ENCODE measurements around the gene ING5.
"Not testable (repeated sequence)": the region's sequence is repeated elsewhere in the genome, so short reads cannot be mapped to it uniquely, and the experiment has no call there.

ING5 gene

DNA sequence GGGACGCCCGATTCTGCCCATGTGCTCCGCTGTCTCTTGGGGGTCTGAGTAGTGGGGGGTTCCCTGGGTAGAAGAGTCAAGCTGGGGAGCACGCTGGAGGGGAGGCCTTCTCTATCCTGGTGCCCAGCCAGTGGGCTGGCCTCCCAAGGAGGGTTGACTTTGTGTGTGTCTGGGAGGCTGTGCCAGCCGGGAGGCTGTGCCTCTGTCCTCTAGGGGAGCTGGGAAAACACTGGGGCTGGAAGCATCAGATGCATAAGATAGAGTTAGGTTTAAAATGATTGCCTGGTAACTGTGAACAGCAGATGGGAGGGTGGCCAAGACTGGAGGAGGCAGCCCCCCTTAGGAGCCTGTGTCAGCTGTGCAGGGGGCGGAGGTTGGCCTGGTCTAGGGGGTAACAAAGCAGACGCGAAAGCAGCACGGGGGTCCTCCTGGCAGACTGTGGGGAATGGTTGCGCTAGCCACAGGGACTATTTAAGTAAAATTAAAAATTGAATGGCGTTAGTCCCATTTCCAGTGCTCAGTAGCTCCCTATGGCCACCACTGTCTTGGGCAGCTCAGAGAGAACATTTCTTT lies 1.3 kb downstream of the ING5 start:
- in situ Hi-C loops (cut with HindIII; ENCODE audit: low sequenced_read_pairs): no loop called here

DNA sequence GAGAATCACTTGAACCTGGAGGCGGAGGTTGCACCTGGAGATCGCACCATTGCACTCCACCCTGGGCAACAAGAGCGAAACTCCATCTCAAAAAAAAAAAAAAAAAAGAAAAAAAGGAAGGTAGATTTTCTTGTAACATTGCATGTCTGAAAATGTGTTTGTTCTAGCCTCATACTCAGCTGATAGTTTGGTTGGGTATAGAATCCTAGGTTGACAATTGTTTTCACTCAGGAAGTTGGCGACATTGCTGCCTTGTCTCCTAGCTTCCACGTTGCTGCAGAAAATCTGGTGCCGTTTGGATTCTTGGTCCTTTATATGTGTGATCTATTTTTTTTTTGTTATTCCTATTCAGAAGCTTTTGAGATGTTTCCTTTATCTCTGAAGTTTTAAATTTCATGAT lies 4.7 kb downstream of the ING5 start:
- in situ Hi-C loops (cut with HindIII; ENCODE audit: low sequenced_read_pairs): no loop called here

DNA sequence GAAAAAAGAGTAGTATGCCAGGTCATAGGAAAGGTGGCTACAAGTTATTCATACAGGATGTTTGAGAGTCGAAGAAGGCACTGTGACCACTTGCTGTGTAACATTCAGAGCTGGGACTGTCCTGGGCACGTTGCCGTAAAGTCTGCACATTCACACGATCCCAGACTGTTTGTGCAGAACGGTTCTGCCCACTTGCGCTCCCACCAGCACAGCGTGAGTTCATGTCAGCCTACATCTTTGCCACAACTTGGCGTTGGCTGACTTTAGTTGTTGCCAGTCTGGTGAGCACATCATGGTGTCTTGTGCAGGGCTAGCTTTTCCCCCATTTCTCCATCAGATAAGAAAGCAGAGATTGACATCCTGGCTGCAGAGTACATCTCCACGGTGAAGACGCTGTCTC lies 7.0 kb downstream of the ING5 start:
- in situ Hi-C loops (cut with HindIII; ENCODE audit: low sequenced_read_pairs): no loop called here

DNA sequence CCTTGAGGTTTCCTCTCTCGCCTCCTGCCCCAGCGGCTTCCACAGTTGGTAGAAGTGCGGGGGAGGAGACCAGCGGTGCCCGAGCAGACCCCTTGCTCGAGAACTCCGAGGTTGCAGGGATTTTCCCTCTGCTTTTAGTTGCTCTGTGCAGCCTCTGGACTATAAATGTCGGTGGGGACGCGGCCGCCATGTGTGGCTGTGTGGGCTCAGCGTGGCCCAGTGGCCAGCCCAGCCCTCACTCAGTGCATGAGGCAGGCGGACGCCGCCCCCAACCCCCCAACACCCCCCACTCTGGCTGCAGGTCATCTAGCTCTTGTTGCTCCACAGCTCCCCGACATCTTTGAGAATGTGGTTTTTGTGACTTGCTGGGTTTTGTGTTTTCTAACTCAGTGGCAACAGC lies 17.3 kb downstream of the ING5 start:
- in situ Hi-C loops (cut with HindIII; ENCODE audit: low sequenced_read_pairs): no loop called here

DNA sequence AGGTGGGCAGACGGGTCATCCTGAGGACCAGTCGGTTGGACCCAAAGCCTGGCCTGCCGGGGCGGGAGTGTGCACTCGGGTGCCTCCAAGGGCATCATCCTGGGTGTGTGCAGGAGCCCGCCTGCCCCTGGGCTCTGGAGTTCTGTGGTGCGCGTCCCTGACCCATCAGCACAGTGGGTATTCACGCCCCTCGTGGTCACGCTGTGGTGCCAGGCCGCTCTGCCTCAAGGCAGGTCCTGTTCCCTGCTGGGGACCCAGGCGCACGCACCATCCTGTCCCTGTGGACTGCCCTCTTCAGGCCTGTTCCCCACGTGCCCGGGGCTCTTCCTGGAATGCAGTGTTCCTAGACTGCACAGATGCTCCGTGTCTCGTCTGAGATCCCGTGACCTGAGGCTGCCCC lies 18.3 kb downstream of the ING5 start:
- in situ Hi-C loops (cut with HindIII; ENCODE audit: low sequenced_read_pairs): no loop called here

DNA sequence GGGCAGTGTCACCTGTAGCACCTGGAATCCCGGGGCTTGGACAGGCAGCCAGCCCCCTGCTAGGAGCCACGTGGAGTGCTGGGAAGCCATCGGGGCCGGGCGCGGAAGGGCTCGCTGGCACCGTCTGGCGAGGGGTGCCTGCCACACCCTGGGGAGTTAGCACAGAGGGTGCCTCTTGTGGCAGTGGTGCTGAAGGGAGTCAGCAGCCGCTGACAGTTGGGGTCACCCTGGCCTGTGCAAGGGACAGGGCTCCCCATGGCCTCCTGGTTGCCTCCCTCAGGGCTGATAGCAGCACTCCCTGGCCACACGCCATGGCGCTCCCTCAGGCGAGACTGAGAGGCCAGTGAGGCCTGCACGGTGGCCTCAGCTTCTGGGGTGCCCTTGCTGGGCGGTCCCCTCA lies 18.7 kb downstream of the ING5 start:
- in situ Hi-C loops (cut with HindIII; ENCODE audit: low sequenced_read_pairs): no loop called here

DNA sequence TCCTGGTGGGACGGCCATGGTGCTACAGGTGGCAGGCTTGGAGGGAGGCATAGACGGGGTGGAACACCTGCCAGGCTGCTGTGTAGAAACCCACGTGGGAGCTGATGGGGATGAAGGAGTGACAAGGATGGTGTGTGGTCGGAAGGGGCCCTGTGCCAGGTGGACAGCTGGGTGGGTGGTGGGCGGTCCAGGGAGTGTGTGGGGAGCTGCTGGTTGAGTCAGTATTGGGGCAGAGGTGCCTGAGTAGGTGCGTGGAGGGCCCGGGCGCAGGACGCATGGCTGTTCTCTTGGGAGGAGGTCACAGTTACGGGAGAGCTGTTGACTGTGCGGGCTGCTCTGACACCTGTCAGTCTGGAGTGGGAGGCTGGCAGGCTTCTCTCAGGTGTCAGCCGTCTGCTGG lies 20.0 kb downstream of the ING5 start:
- in situ Hi-C loops (cut with HindIII; ENCODE audit: low sequenced_read_pairs): no loop called here

DNA sequence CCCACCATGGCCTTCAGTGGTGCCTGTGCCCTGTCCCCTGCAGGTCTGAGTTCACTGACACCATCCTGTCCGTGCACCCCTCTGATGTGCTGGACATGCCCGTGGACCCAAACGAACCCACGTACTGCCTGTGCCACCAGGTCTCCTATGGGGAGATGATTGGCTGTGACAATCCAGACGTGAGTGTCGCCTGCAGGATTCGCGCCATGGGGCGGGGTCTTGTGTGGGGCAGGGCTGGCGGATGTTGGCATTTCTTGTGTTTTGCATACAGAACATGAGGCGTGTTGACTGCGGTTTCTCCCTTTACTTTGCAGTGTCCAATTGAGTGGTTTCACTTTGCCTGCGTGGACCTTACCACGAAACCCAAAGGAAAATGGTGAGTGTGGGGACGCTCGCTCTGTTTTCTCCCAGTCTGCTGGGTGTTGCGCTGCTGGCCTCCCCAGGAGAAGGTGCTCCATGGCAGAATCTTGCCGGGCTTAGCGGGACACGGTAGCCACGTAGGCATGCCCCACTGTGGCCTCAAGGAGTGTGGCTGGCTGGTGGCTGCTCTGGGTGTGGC lies 21.1 kb downstream of the ING5 start:
- in situ Hi-C loops (cut with HindIII; ENCODE audit: low sequenced_read_pairs): no loop called here

DNA sequence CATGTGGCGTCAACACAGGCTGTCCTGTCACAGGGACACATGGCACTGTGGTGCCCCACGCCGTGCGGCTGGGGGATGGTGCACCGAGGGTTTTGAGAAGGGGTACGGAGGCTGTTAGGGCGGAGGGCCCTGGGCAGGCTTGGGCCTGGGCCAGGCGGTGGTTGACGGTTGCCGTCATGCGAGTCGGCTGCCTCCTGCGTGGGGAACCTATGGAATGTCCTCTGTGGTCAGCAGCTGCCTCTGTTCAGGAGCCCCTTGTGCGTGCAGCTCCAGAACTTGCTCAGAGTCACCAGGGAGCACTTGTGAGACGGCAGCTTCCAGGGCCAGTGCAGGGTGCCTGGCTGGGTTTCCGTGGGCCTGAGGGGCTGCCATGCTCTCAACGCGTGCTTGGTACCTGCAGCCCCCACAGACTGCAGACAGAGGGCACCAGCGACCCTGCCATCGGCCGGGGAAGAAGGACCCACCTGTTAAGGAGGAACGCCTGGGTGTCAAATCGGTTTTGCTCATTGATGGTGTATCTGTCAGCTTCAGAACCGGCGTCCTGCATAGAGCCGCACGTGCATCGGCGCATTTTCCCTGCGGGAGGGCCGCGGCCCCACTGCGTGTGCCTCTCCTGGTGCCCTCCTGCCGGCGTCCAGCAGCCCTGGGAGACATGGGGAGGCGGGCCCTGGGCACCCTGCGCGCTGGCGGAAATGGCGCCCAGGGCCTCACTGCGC lies 22.6 kb downstream of the ING5 start:
- in situ Hi-C loops (cut with HindIII; ENCODE audit: low sequenced_read_pairs): no loop called here

DNA sequence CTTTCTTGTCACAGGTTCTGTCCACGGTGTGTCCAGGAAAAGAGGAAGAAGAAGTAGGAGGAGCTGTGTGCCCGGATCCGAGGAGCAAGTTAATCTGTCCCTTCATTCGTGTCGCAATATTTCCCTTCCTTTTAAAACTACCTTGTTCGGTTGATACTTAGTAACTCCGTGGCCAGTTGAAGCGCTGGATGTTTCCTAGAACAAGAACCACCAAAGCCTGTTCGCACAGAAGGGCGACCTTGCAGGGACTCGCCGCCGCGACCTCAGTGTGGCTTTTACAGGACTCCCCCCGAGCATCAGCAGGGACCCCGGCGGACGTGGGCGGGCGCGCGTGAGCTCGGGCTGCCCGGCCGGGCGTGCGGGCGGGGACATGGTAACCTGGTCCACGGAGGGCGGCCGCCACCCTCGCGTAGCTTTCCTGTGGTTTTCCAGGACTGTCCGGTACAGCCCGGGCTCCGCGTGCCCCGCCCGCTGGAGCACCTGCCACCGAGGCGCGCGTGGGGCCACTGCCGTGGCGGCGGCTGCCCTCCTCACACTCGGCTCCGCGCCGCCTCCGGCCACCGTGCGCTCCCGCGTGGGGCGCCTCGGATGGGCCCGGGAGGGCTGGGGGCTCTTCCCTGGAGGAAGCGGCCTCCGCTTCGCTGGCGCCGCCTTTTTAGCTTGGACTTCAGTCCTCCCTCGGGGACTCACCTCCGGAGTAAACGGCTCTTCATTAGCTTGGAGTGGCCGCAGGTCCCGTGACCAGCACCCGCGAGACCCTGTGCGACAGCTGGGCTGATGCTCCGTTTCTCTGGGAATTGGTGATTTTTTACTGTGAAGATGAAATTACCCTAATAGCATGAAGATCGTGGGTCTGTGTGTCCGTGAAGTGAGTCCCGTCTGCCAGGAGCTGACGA lies 23.4 kb downstream of the ING5 start:
- in situ Hi-C loops (cut with HindIII; ENCODE audit: low sequenced_read_pairs): no loop called here

DNA sequence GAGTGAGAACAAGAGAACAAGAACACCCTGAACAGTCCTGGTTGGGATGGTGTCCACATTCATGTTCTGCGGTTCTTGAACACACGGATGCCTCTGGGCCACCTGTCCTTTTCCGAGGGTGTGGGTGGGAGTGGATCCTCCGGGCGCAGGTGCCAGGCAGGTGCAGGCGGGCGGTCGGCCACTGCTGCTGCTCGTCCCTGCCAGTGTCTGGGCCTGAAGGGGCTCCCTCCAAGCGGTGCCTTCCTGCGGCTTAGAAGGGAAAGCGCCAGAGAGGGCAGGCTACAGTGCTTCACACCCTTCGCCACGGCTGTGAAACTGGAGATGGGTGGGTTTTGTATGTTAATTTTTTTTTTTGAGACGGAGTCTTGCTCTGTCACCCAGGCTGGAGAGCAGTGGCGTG lies 24.6 kb downstream of the ING5 start:
- in situ Hi-C loops (cut with HindIII; ENCODE audit: low sequenced_read_pairs): no loop called here

DNA sequence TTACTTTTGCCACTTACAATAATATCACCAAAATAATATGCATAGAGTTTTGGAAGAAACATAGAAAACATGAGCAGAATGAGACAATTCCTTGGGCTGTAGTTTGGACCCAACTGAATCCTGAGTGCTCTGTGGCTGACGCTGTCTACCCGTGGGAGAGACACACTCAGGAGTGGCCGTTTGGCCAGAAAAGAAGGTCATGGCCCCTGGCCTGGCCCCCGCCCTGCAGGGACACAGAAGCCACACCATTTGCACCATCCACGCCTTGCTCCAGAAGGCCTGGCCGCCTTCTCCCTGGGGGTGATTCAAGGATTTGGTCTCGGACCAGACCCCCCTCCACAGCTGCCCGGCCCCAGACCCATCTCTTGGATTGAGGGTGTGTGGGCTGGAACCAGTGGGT lies 26.2 kb downstream of the ING5 start:
- in situ Hi-C loops (cut with HindIII; ENCODE audit: low sequenced_read_pairs): no loop called here

DNA sequence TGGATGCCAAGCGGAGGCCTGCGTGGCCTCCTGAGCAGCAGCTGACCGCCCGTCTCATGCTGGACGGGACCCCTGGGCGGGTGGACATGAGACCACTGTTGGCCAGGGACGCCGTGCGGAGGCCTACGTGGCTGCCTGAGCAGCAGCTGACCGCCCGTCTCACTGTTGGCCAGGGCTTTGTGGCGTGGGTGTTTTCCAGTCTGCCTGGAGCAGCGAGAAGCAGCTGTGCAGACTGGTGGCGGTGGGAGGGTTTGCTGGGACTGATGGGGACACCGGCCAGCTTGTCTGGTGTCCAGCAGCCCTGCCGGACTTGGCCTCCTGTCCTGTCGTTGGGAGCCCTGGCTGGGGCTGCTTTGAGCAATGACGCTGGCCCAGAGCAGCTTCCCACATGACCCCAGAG lies 26.8 kb downstream of the ING5 start:
- in situ Hi-C loops (cut with HindIII; ENCODE audit: low sequenced_read_pairs): no loop called here

DNA sequence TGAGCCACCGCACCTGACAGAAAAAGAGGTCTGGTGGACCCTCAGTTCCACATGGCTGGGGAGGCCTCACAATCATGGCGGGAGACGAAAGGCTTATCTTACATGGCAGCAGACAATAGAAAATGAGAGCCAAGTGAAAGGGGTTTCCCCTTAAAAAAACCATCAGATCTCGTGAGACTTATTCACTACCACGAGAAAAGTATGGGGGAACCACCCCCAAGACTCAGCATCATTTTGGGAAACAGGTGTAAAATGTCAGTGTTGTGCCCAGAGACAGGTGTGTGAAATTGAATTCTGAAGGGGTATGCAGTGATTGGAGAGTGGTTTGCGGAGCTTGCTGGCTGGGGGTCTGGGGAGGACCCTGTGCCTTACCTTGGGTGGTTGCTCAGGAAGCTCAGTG lies 28.0 kb downstream of the ING5 start:
- in situ Hi-C loops (cut with HindIII; ENCODE audit: low sequenced_read_pairs): no loop called here

DNA sequence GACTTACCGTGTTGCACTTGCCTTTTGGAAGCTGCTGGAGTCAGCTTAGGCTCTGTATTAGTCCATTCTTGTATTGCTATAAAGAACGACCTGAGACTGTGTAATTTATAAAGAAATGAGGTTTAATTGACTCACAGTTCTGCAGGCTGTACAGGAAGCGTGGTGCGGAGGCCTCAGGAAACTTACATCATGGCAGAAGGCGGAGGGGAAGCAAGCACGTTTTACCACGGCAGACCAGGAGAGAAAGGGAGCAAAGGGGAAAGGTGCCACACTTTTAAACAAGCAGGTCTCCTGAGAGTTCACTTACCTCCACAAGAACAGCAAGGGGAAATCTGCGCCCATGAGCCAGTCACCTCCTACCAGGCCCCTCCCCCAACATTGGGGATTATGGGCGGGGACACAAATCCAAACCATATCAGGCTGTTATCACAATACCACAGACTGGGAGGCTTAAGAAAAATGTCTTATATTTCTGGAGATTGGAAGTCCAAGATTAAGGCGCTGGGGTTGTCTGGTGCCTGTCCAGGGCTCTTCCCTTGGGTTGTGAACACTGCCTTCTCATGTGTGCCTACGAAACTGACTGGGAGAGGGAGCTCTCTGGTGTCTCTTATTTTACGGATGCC lies 28.9 kb downstream of the ING5 start:
- in situ Hi-C loops (cut with HindIII; ENCODE audit: low sequenced_read_pairs): no loop called here

DNA sequence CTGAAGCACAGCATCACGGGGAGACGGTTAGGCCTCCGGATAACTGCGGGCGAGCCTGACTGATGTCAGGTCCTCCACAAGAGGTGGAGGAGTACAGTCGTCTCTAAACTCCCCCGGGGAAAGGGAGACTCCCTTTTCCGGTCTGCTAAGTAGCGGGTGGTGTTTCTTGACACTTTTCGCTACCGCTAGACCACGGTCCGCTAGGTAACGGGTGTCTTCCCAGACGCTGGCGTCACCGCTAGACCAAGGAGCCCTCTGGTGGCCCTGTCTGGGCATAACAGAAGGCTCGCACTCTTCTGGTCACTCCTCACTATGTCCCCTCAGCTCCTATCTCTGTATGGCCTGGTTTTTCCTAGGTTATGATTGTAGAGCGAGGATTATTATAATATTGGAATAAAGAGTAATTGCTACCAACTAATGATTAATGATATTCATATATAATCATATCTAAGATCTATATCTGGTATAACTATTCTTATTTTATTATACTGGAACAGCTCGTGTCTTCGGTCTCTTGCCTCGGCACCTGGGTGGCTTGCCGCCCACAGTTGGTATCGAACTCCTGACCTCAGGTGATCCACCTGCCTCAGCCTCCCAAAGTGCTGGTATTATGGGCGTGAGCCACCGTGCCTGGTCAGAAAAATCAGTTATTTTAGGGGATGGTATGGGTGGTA lies 30.8 kb downstream of the ING5 start:
- in situ Hi-C loops (cut with HindIII; ENCODE audit: low sequenced_read_pairs): not testable (repeated sequence)

DNA sequence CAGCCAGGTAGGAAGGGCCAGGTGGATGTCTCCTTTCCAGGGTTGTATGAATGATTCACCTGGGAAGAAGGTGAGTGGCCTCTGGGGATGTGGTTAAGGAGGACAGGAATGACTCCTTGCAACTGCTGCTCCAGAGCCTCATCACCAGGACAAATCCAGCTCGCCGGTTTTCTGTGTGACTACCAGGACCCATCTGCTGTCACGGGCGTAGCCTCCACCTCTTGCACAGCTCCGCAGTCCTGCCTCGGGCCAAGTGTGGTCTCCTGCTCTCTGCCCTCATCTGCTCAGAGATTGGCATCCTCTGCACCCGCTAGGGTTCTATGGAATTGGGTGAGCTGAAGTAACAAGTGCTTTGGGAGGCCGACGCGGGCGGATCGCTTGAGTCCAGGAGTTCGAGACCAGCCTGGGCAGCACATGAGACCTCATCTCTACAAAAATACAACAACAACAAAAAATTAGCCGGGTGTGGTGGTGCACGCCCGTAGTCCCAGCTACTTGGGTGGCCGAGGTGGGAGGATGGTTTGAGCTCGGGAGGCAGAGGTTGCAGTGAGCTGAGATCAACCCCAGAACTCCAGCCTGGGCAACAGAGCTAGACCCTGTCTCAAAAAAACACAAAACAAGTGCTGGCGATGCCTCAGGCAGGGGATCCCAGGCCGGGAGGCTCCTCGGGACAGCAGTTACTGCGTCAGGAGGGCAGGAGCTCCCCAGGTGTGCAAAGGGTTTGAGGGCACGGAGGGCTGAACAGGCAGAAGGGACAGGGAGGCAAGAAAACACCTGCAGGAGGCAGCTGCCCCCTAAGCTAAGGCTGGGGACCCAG lies 31.8 kb downstream of the ING5 start:
- in situ Hi-C loops (cut with HindIII; ENCODE audit: low sequenced_read_pairs): no loop called here

DNA sequence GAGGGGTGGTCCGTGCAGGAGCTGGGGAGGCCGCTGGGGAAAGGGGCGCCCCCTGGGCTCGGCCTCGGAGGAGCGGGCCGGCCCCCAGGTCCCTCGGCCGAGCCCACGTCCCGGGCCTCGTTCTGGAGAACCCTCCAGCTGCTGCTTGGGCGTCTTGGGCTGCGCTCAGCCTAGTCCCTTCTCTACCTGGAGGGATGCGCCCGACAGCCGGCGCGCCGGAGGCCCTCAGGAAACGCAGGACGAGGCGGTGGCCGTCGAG lies 32.3 kb downstream of the ING5 start:
- in situ Hi-C loops (cut with HindIII; ENCODE audit: low sequenced_read_pairs): no loop called here

DNA sequence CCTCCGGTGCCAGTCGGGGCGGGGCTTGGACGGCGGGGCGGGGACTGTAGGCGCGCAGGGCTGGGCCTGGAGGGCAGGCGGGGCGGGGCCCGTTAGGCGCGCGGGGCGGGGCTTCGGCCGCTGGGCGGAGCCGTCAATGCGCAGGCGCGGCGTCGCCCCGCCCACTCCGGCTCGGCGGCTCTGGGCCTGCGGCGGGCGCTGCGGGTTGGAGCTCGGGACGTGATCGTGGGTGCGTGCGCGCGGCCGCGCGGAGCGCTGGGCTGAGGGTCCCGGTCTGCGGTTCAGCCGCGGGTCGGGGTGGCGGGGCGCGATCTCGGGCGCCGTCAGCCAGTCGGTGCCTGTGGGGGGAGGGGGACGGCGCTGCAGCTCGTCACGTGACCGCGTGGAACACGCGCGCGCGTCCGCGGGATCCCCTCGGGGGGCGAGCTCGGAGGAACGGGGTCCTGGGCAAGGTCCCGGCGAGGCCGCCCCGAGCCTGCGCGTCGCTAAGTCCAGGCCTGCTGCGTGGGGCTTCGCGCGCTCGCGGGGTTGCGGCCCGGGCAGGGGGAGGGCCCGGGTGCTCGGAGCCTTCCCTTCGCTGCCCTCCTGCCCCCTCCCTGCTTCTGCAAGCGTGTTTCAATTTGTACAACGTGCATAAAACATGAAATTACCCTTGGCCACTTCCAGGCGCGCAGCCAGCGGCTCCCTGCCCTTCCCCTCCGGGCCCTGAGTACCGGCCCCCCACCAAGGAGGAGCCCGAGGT lies 32.8 kb downstream of the ING5 start, which contains the start of gene D2HGDH:
Gene D2HGDH, plus strand, starts transcription at position 164 of the 742 bp plus-strand sequence. CDS start 595 bp downstream, outside the sequence.
- in situ Hi-C loops (cut with HindIII; ENCODE audit: low sequenced_read_pairs): no loop called here

All from DLD1 (cell line).